Posterior cingulate gyrus (tissue), 11 donors: ENCODE data around the gene CCDC78.

Experiments
- DNase-seq, 10 donors: peaks; one replicate each; pipeline versions ENCODE4 v3.0.0 to v3.0.0-alpha.2; 2020 to 2021; ENCODE audit warnings: mixed read lengths in 3 of 10
- intact Hi-C: fragments of 100-400 bp; cut with DNase I; formaldehyde crosslinking; loops from one replicate; pipeline ENCODE4 v1.15.1; 2023

The CCDC78 gene

GRCh38 chr16:683396-684070, 42.7 kb downstream of the CCDC78 start:
- intact Hi-C loops = no loop called here
- DNase-seq = no peak

DNA sequence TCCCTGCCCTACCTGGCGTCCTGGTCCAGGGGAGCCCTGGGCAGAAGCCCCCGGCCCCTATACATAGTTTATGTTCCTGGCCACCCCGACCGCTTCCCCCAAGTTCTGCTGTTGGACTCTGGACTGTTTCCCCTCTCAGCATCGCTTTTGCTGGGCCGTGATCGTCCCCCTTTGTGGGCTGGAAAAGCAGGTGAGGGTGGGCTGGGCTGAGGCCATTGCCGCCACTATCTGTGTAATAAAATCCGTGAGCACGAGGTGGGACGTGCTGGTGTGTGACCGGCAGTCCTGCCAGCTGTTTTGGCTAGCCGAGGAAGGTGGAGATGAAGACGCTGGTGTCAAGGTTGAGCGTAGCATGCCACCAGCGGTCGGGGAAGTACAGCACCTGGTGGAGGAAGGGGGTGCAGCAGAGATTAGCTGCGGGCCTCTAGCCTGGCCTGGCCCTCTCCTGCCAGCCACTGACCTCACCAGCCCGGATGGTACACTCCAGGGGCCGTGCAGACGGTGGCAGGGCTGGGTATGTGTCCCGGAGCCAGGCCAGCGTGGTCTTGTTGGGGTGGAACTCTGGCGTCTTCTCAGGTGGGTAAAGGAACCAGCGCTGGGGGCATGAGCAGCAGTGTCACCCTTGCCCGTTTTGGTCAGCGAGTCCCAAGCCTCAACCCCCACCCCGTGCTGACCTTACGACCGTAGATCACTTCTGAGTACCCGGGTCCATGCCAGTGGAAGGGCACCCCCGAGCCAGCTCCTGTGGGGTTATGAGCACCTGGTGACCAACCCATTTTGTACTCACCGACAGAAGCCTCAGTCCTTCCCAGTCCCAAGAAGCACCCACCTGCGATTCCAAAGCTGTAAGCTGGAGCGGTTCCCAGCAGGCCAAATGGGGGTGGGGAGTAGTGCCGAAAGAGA, 43.5 kb downstream of the CCDC78 start:
- intact Hi-C loops = no loop called here
- DNase-seq = no peak

GRCh38 chr16:681746-682427, 44.4 kb downstream of the CCDC78 start:
- DNase-seq = no peak
- intact Hi-C loops = no loop called here

GRCh38 chr16:680967-681745, 45.1 kb downstream of the CCDC78 start:
- intact Hi-C loops = no loop called here
- peak in 1 of 10 donors; percentile 75 for DNase-seq

- intact Hi-C loops = no loop called here
Measured at GRCh38 chr16:680625-680945, 45.7 kb downstream of the CCDC78 start.

GRCh38 chr16:679814-680624, 46.2 kb downstream of the CCDC78 start, which contains the start of gene STUB1:
Gene STUB1 (plus strand): TSS chr16:680410. CDS start chr16:680526, 116 bp downstream.
- peak; percentile 70 to 97 (median 82) for DNase-seq

More at GRCh38 chr16:680625-680945, 45.7 kb downstream of the CCDC78 start:
- DNase-seq = no peak

DNA sequence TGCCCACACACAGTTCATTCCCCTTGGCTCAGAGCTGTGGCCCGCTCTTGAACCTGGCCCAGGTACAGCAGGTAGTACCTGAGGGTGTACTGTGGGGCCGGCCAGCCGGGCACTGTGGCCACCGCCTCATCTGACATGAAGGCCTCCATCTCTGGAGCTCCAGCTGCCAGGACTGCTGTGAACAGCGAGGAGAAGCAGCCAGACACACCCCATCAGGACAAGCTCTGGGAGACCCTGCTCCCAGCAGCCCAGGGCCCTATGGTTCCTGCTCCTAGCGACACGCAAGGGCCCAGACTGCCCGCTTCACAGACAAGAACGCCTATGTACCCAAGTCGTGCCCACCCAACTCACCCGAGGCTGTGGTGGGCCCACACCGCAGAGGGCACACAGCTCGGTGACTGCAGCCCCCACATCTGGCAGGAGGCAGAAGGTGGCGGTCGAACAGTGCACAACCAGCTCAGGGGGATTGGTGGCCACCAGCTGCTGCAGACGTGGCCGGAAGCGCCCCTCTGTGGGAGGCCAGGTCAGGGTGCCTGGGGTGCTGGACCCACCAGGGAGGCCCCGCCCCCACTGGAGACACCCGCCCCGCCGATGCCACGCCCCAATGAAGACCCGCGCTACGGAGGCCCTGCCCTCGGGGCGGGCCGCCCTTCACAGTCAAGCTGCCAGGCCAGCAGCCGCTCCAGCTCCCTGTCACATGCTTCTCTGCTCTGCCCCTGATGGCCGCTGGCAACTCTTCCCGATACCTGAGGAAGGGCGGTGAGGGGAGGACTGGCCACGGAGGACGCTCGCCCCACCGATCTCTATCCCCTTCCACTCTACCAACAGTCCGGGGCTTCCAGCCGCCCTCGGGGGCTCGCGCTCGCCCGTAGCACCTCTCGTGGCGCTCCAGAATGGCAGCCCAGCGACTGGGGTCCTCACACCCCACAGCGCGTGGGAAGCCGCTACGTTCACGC, 47.1 kb downstream of the CCDC78 start:
- intact Hi-C loops = no loop called here
- DNase-seq = peak in 5 of 10 donors; percentile 40 to 92 (median 43)

More at GRCh38 chr16:679814-680624, 46.2 kb downstream of the CCDC78 start, which contains the start of gene STUB1:
- intact Hi-C loops = no loop called here

DNA sequence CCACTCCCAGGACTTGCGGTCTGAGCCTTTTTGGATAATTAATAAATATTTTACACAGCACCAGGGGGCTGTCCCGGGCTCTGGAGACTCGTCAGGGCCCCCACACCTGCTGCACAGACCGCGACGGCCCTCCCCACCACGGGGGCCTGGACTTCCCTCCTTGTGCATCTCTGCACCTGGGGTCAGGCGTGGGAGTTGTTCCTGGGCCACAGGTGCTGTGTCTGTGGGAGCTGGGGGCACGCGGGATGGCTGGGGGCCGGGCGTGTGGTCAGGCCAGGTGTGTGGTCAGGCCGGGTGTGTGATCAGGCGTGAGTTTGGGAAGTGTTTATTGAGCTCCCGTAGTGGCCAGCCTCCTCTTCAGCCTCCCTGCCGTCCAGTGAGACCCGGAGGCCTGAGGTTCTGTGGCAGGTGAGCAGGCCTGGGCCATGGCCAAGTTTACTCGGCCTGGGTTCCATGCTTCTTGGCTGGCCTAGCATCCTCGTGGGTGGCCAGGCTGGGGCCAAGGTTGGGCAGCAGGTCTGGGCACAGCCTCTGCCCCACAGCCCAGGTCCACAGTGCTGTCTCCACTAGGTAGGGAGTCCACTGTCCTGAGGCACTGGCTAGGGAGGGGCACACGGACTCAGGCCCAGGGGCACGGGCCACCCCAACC, 47.9 kb downstream of the CCDC78 start:
- intact Hi-C loops = no loop called here
- no peak for DNase-seq

DNA sequence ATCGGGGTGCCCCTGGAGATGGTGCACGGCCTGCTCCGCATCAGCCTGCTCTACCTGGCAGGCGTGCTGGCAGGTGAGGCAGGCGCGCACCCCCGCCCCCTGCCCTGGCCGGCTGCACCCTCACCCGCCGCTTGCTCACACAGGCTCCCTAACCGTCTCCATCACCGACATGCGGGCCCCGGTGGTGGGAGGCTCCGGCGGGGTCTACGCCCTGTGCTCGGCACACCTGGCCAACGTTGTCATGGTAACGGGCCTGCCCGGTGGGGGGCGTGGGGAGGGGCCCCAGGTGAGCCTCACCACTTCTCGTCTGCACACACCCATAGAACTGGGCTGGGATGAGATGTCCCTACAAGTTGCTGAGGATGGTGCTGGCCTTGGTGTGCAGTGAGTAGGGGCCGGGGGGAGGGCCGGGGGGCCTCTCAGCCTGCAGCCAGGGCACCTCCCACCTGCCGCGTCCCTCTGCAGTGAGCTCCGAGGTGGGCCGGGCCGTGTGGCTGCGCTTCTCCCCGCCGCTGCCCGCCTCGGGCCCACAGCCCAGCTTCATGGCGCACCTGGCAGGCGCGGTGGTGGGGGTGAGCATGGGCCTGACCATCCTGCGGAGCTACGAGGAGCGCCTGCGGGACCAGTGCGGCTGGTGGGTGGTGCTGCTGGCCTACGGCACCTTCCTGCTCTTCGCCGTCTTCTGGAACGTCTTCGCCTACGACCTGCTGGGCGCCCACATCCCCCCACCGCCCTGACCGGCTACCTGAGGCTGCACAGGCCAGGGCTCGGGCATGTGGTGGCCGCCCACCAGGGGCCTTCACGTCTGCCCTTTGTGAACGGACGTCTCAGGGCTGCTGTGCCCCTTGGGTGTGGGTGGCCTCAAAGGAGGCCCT, 48.7 kb downstream of the CCDC78 start:
- intact Hi-C loops = no loop called here
- DNase-seq = no peak

DNA sequence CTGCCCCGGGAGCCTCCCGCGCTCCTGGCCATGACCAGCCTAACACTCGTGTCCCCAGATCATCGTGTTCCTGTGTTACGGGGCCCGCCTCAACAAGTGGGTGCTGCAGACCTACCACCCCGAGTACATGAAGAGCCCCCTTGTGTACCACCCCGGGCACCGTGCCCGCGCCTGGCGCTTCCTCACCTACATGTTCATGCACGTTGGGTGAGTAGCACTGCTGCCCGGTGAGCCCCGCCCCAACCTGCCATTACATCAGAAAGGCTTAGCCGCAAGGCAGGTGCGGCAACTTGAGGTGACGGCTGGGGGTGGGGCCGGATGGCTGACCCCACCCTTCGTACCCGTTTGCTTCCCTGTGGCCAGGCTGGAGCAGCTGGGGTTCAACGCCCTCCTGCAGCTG, 49.3 kb downstream of the CCDC78 start:
- DNase-seq = peak in 1 of 10 donors; percentile 69
- intact Hi-C loops = no loop called here

GRCh38 chr16:676565-676902, 49.7 kb downstream of the CCDC78 start:
- intact Hi-C loops = no loop called here

DNA sequence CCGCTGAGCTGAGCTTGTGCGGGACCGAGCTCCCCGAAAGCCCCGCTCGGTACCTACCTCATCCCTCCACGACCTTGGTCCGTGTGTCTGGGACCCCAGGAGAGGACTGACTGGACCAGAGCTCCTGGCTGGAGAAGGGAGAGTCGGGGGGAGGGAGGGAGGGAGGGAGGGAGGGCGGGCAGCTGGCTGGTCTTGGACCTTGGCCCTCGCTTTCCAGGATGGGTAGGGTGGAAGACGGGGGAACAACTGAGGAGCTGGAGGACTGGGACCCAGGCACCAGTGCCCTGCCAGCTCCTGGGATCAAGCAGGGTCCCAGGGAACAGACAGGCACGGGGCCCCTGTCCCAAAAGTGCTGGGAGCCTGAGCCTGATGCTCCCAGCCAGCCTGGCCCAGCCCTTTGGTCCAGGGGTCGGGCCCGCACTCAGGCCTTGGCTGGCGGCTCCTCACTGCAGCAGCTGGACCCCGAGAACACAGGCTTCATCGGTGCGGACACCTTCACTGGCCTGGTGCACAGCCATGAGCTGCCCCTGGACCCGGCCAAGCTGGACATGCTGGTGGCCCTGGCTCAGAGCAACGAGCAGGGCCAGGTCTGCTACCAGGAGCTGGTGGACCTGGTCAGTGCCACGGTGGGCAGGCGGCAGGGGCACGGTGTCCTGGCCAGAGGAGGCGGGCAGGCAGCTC, 50.2 kb downstream of the CCDC78 start:
- intact Hi-C loops = no loop called here
- no peak for DNase-seq

More at GRCh38 chr16:676565-676902, 49.7 kb downstream of the CCDC78 start:
- no peak for DNase-seq

GRCh38 chr16:674968-675883, 51.0 kb downstream of the CCDC78 start, which contains the start of gene RHBDL1:
Gene RHBDL1 (plus strand): TSS chr16:675671. CDS start chr16:675791, 120 bp downstream.
- intact Hi-C loops = no loop called here
- DNase-seq = peak in 9 of 10 donors; percentile 45 to 94 (median 60)

DNA sequence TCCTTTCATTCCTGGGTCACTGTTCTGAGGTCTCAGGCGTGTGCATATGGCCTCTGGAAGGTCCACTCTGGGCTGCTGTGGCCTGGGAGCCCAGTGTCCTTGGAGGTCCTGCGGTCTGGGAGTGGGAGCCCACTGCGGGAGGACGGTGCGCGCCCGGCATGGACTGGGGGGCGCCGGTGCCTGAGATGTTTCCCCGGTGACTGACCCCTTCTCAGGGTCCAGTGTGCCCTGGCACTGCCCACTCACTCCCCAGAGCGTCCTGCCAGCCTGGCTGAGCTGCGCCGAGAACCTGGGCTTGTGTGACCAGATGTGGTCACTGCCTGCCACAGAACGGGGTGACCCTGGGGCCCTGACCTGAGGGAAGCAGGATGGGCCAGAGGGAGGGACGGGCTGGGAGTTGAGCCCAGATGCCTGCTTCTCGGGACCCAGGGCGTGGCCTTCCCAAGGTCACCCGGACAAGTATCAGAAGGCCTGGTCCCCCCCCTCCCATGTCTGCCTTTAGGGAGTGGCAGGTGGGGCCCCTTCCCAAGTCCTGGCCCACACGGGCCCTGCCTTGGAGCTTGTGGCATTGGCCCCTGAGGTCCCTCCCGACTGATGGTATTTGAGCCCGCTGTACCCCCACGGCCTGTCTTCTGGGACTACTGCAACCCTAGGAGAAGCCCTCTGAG, 51.9 kb downstream of the CCDC78 start:
- intact Hi-C loops = no loop called here
- DNase-seq = no peak
